ENCODE measurements around the gene LAMA3. TPM values are rescaled to one million over a fixed set of nuclear protein-coding genes. Genes with fewer than 3 reads are reported as not detected.

Gene LAMA3
- polyA plus RNA-seq, 1 donor from 2014 or later, result not detected

DNA sequence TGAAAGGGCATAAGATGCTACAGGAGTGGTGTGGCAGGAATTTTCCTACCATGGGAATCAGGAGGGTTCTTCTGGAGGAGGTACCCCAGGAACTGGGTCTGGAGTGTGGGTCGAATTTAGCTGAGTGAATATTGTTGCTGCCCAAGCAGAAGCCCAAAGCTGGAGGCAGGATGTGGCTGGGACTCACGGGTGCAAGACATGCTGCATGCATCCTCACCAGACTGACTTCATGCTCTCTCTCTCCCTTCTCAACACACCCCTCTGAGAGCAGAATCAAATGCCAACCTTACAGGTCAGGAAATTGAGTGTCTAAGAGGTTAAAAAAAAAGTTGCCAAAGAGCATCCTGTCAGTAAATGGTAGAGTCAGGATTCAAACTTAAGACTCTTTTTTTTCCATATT lies 246.6 kb downstream of the LAMA3 start:
- Mint-ChIP-seq H3K4me3 (peak overlapping the region in 1 of 4 donors; percentile 1), H3K36me3 (peaks cover 1% of the 10 kb centered on the region), H3K27ac (no peak overlapping the region), H3K27me3 (no peaks in the 10 kb centered on the region), H3K4me1 (peaks cover 8 to 27% (median 22%) of the 10 kb centered on the region in 3 donors), H3K9me3 (no peaks in the 10 kb centered on the region)

DNA sequence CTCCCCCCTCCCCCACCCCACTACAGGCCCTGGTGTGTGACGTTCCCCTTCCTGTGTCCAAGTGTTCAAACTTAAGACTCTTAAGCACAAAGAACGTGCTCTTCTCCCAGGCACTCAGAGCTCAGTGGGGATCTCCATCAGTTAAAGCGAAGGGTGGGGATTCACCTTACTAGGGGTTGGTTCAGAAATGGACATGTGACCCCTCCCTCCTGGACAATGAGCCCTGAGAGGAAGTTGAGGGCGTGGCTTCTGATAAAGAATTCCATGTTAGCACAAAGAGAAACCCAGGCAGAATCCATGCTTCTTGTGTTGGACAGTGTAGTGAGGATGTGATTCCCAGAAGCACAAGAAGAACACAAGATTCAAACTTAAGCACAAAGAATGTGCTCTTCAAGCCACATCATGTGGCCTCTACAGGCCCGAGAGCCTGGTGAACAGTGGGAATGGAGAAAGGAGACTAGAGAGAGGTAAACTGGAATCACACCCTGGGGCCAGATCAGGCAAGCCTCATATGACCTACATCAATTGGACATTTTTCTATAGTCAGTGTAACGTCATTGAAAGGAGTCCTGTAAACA lies 247.2 kb downstream of the LAMA3 start:
- H3K27ac Mint-ChIP-seq, result no peak overlapping the region
- no peaks in the 10 kb centered on the region for H3K27me3 Mint-ChIP-seq
- peaks cover under 1% of the 10 kb centered on the region for H3K36me3 Mint-ChIP-seq
- no peaks in the 10 kb centered on the region for H3K9me3 Mint-ChIP-seq
- H3K4me3 Mint-ChIP-seq, result no peak overlapping the region
- H3K4me1 Mint-ChIP-seq, result peaks cover 8 to 27% (median 22%) of the 10 kb centered on the region in 3 donors

DNA sequence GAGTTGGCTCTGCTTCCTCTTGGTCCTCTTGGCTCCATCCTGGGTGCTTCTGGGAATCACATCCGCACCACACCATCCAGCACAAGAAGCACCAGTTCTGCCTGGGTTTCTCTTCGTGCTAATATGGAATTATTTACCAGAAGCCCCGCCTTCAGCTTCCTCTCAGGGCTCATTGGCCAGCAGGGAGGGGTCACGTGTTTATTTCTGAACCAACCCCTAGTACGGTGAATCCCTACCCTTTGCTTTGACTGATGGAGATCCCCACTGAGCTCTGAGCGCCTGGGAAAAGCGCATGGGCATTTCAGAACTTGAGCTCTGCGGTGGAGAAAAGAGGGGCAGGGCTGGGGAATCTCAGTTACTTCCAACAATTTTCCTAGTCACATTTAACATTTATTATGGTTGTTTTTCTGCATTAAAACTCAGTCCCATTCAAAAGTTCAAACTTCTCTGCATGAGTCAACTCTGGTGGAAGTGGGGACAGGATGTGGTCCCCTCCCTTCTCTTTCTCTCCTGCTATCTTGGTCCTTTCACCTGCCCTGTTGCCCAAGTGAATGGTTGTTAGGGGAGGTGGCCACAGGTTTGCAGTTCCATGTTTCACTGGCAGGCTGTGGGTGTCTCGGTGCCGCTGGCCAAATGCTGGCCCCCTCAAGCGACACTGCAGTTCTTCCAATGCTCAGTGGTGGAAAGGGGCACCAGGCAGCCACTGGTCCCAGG lies 248.9 kb downstream of the LAMA3 start:
- no peaks in the 10 kb centered on the region for H3K9me3 Mint-ChIP-seq
- peak overlapping the region in 1 of 4 donors; percentile 70 for H3K4me3 Mint-ChIP-seq
- no peaks in the 10 kb centered on the region for H3K36me3 Mint-ChIP-seq
- H3K27me3 Mint-ChIP-seq, result no peaks in the 10 kb centered on the region
- H3K4me1 Mint-ChIP-seq, result peaks cover 12 to 27% (median 26%) of the 10 kb centered on the region in 3 donors
- no peak overlapping the region for H3K27ac Mint-ChIP-seq

DNA sequence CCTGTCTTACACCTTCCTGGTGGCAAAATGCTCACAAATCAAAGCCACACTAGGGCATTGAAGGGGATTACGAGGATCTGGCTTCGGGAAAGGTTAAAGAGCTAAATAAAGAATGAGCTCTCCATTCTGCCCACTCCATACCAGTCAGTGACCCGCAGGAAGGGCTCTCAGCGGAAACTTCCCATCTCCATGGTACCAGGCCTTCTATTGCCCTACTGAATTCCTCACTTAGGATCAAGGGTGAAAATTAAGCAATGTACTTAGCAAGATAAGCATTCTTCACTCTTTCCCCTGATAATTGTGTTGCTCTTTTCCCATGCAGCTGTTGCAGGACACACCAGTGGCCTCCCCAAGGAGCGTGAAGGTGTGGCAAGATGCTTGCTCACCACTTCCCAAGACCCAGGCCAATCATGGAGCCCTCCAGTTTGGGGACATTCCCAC lies 249.7 kb downstream of the LAMA3 start:
- no peaks in the 10 kb centered on the region for H3K27me3 Mint-ChIP-seq
- peaks cover 12 to 27% (median 25%) of the 10 kb centered on the region in 3 donors for H3K4me1 Mint-ChIP-seq
- no peak overlapping the region for H3K4me3 Mint-ChIP-seq
- no peaks in the 10 kb centered on the region for H3K36me3 Mint-ChIP-seq
- H3K27ac Mint-ChIP-seq, result no peak overlapping the region
- no peaks in the 10 kb centered on the region for H3K9me3 Mint-ChIP-seq

DNA sequence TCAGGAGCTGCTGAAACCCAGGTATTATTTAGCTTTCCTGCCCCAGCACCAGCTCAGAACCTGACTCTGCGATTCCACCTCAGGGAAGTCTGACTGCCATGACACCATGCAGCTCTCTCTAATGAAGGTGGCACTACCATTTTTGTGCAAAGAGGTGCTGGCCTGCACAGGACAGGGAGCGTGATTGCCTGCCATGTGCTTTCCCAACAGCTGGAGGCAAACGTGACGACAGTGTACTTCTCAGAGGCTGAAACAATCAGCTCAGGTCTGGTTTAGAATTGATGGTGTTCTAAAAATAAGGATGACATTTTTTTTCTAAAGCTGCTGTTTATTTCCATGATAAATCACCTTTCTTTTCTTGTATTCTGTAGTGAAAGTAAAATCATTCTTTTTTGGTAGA lies 250.1 kb downstream of the LAMA3 start:
- Mint-ChIP-seq H3K27ac (peak overlapping the region in 1 of 3 donors; percentile 3), H3K27me3 (no peaks in the 10 kb centered on the region), H3K9me3 (no peaks in the 10 kb centered on the region), H3K4me3 (no peak overlapping the region), H3K36me3 (no peaks in the 10 kb centered on the region), H3K4me1 (peaks cover 8 to 27% (median 21%) of the 10 kb centered on the region in 3 donors)

DNA sequence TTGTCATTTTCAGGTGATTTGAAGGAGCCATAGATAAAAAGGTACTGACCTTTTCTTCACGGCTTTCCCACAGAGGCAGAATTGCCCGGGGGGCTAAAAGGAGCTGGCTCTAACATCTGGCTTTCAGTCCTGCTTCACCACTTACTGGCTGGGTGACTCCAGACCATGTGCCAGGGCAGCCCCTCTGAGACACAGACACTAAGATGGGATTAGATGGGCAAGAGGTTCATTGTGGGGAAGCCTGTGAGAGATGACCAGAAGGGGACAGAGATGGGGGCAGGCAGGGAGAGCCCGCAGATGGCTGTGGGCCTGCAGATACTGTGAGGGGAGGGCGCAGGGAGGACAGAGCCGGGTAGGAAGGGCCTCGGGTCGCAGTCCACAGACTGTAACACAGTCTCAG lies 250.6 kb downstream of the LAMA3 start:
- Mint-ChIP-seq H3K4me3 (no peak overlapping the region), H3K27ac (peak overlapping the region in 1 of 3 donors; percentile 3), H3K36me3 (no peaks in the 10 kb centered on the region), H3K9me3 (no peaks in the 10 kb centered on the region), H3K27me3 (no peaks in the 10 kb centered on the region), H3K4me1 (peaks cover 8 to 27% (median 22%) of the 10 kb centered on the region in 3 donors)

DNA sequence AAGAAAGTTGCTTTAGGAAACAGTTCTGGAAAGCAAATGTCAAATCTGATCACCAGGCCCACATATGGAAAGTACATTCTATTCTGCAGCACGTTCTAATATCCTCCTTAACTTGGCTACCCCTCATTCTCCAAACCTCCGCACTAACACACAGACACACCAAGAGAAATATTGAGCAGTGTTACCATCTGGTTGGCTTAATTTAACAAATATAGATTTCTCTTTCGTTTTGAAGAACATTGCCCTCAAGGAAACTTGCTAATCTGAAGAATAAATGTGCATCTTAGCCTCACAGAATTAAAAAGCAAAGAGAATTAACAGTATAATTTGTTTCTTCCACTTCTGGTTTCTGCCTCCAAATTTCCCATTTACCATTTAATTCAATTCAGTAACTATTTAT lies 252.5 kb downstream of the LAMA3 start:
- Mint-ChIP-seq H3K9me3 (no peaks in the 10 kb centered on the region), H3K27me3 (no peaks in the 10 kb centered on the region), H3K4me1 (peaks cover 13 to 26% (median 26%) of the 10 kb centered on the region in 3 donors), H3K36me3 (no peaks in the 10 kb centered on the region), H3K27ac (peak overlapping the region in 1 of 3 donors; percentile 17), H3K4me3 (no peak overlapping the region)

DNA sequence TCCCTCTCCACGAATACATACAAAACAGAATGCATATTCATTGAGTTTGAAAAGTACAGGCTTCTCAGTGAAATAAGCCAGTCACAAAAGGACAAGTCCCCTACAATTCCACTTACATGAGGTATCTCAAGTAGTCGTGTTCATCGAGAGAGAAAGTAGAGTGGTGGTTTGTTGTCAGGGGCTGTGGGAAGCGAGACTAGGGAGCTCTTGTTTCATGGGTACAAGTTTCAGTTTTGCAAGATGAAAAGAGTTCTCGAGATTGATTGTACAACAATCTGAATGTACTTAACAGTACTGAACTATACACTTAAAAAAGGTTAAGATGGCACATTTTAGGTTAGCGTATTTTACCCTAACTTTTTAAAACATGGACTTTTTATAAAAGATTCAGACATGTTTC lies 253.9 kb downstream of the LAMA3 start:
- Mint-ChIP-seq H3K27ac (no peak overlapping the region), H3K27me3 (no peaks in the 10 kb centered on the region), H3K4me1 (peaks cover 13 to 25% (median 25%) of the 10 kb centered on the region in 3 donors), H3K9me3 (no peaks in the 10 kb centered on the region), H3K36me3 (no peaks in the 10 kb centered on the region), H3K4me3 (no peak overlapping the region)

DNA sequence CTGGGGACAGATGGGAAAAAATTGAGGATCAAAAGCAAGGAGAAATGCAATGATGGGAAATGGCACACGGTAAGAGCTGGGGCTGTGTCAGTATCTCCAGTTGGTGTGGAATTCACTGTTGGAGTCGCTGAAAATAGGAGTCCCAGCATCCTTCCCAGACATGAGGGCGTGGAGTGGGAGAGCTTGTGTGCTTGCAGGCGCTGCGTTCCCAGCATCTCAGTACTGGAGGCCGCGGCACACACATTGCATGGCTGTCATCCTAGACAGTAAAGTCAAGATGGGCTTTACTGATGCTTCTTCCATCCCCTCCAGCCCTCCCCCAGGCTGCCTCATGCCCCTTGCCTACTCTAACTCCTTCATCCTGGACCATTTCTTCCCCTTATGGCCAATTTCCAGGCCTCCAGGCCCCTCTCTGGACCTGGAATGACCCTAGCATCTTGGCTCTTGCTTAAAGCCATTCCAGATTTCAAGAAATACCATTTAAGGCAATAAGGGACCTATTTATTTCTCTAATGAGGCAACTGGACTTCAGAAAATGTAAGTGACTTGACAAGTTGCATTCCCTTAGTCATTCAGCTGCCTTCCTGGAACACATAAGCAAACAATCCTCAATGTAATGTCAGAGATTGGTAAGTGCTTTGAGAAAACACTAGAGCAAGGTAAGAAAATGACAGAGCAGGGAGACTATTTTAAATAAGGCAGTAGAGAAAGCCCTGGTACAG lies 254.8 kb downstream of the LAMA3 start:
- no peaks in the 10 kb centered on the region for H3K27me3 Mint-ChIP-seq
- H3K9me3 Mint-ChIP-seq, result no peaks in the 10 kb centered on the region
- peaks cover 9 to 16% (median 15%) of the 10 kb centered on the region in 3 donors for H3K4me1 Mint-ChIP-seq
- H3K27ac Mint-ChIP-seq, result no peak overlapping the region
- H3K4me3 Mint-ChIP-seq, result peak overlapping the region in 1 of 4 donors; percentile 50
- no peaks in the 10 kb centered on the region for H3K36me3 Mint-ChIP-seq

DNA sequence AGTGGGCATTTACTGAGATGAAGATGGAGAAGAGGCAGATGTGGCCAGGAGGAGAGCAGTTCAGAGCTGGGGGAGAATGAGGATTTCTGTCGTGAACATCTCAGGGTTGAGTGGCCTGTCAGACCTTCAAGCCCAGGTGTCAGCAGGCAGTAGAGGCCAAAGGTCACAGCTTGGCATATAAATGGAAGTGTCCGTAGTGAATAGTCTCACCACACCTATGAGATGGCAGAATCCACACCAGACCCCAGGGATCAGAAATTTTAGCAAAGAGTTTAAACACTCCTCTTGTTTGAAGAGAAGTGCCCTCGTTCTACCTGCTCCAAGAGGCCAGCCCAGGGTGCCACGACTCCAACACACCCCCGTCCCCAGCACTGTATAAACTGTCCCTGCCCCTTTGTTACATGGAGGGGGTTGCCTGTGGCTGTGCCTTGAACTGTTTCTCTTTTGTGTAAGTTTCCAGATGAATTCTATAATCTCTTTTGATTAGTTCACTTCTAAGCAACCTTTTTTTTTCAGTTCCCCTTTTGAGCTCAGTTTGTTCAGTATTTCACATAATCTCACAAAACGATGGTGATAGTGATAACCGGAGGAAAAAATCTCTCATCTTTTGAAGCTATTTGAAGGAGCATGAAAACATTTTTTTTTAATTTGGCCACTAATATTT lies 256.3 kb downstream of the LAMA3 start:
- H3K9me3 Mint-ChIP-seq, result no peaks in the 10 kb centered on the region
- peak overlapping the region in 1 of 4 donors; percentile 9 for H3K4me3 Mint-ChIP-seq
- H3K36me3 Mint-ChIP-seq, result no peaks in the 10 kb centered on the region
- H3K27ac Mint-ChIP-seq, result peak overlapping the region in 2 of 3 donors; percentile 1 to 54
- peaks cover 9 to 16% (median 15%) of the 10 kb centered on the region in 3 donors for H3K4me1 Mint-ChIP-seq
- H3K27me3 Mint-ChIP-seq, result no peaks in the 10 kb centered on the region

DNA sequence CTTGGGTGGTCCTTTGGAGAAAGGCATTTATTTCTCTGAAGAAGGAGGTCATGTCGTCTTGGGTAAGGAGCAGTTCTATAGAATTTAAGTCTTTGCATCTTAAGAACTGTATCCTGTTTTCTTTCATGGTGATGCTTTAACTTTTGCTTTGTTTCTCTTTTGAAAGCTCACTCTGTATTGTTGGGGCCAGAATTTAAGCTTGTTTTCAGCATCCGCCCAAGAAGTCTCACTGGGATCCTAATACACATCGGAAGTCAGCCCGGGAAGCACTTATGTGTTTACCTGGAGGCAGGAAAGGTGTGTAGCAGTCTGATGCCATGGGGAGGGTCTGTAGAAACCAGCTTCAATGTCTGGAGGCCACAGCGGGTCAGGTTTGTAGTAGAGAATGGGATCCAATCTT lies 260.6 kb downstream of the LAMA3 start:
- Mint-ChIP-seq H3K4me1 (peaks cover 7 to 10% (median 8%) of the 10 kb centered on the region in 3 donors), H3K36me3 (peaks cover 2% of the 10 kb centered on the region), H3K27me3 (peaks cover 3% of the 10 kb centered on the region), H3K4me3 (no peak overlapping the region), H3K9me3 (no peaks in the 10 kb centered on the region), H3K27ac (no peak overlapping the region)

DNA sequence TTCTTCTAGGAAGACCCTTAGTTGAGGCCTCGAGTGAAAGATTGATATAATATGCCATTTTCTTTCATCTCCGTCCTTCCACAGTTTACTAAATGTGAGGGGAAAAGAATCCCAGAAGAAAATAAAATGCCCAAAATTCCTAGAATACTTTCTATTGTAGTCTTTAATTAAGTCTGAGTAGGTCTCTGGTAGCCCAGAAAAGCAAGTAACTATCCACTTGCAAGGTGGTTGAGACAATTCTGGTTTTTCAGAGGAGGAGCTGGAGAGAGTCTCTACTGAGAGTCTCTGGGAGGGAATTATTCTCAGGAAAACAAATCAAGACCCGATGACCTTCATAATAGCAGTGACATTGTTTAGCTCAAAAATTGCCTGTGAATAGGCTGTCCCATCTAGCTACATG lies 261.4 kb downstream of the LAMA3 start:
- Mint-ChIP-seq H3K4me1 (peaks cover 2 to 4% (median 4%) of the 10 kb centered on the region in 3 donors), H3K36me3 (peaks cover 2% of the 10 kb centered on the region), H3K27ac (no peak overlapping the region), H3K4me3 (no peak overlapping the region), H3K9me3 (no peaks in the 10 kb centered on the region), H3K27me3 (peaks cover 3% of the 10 kb centered on the region)

DNA sequence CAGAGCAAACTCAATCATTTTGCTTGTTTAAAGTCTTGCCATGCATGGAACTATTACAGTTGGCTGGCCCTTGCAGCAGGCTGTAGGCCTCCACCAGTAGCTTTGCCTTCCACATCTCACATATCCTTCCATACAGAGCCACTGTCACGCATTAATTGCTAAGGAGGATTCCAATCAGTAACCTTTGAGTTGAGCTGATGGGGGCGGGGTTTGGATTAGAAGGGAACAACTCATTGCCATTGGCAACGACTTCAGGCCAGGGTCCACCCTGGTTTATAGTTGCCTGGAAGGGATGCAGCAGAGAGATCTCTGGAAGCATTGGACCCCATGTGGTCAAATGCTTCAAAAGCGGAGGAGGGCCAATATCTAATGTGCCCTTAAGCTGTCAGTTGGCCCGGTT lies 262.0 kb downstream of the LAMA3 start:
- H3K27me3 Mint-ChIP-seq, result peaks cover 3% of the 10 kb centered on the region
- no peak overlapping the region for H3K27ac Mint-ChIP-seq
- H3K4me1 Mint-ChIP-seq, result peaks cover 0 to 2% (median 0%) of the 10 kb centered on the region in 3 donors
- H3K36me3 Mint-ChIP-seq, result peaks cover 2% of the 10 kb centered on the region
- H3K9me3 Mint-ChIP-seq, result no peaks in the 10 kb centered on the region
- H3K4me3 Mint-ChIP-seq, result no peak overlapping the region

DNA sequence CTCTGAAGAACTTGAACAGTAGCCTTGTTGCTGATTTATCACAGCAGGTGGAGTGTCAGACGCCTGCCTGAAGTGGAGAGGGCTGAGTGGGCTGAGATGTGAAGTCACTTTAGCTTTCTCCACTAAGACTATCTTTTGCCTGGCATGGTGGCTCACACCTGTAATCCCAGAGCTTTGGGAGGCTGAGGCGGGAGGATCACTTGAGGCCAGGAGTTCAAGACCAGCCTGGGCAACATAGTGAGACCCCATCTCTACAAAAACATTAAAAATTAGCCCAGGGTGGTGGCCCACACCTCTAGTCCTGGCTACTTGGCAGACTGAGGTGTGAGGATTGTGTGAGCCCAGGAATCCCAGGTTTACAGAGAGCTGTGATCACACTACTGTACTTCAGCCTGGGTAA lies 264.7 kb downstream of the LAMA3 start:
- Mint-ChIP-seq H3K4me3 (no peak overlapping the region), H3K4me1 (peaks cover 0 to 2% (median 0%) of the 10 kb centered on the region in 3 donors), H3K27ac (no peak overlapping the region), H3K27me3 (peaks cover 6% of the 10 kb centered on the region), H3K36me3 (peaks cover 2% of the 10 kb centered on the region), H3K9me3 (no peaks in the 10 kb centered on the region)

DNA sequence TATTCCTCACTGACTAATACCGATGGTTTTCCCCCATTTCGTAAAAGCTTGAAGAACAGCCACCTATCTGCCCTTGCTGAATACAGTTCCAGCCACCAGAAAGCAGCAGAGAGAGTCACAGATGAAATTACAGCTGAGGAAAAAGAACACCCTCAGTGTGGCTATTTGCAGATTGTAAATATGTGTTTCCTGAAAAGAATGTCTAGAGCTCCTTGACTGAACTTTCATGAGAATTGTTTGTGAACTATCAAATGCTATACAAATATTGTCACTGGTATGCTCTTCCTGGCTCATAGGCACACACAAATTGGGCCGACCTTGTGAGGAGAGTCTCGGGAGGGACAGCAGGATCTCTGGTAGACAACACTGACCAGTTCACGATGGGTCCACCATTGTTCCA lies 267.2 kb downstream of the LAMA3 start:
- H3K36me3 Mint-ChIP-seq, result peaks cover 4% of the 10 kb centered on the region
- H3K27me3 Mint-ChIP-seq, result peaks cover 6% of the 10 kb centered on the region
- H3K9me3 Mint-ChIP-seq, result no peaks in the 10 kb centered on the region
- no peak overlapping the region for H3K4me3 Mint-ChIP-seq
- H3K4me1 Mint-ChIP-seq, result peaks cover 0 to 2% (median 0%) of the 10 kb centered on the region in 3 donors
- no peak overlapping the region for H3K27ac Mint-ChIP-seq
